OCI-LY3 (cell line): ENCODE results near the gene SPTAN1.

Experiments
- H2AFZ ChIP-seq: fragments of 200-600, 300-600 bp; shearing (Covaris generic); 2 replicates; pipeline ENCODE4 v1.6.0; 2014; ENCODE audit warnings: antibody characterized with exemption, low read depth, low read length
- H3K27ac ChIP-seq: fragments of 200-600, 300-600 bp; sonication (generic); 2 replicates; pipeline ENCODE4 v1.5.1; 2014; ENCODE audit warnings: mild to moderate bottlenecking, low read length, moderate library complexity, mixed read lengths
- H3K27me3 ChIP-seq: fragments of 200-600, 300-600 bp; sonication (generic); 2 replicates; pipeline ENCODE4 v1.6.1; 2014; ENCODE audit warnings: low read depth, low read length, mixed read lengths
- H3K36me3 ChIP-seq: fragments of 200-600, 300-600 bp; sonication (generic); replicated peaks from 2 replicates; pipeline ENCODE3; 2014; ENCODE audit warnings: low read depth, low read length, mixed read lengths
- H3K4me1 ChIP-seq: fragments of 300-600, 200-600 bp; sonication (generic); 2 replicates; pipeline ENCODE4 v1.6.1; 2014; ENCODE audit warnings: low read length, mixed read lengths
- H3K4me2 ChIP-seq: fragments of 200-600, 300-600 bp; sonication (generic); 2 replicates; pipeline ENCODE4 v1.6.1; 2014; ENCODE audit warnings: low read length, mixed read lengths
- H3K4me3 ChIP-seq: fragments of 300-600, 200-600 bp; sonication (generic); 2 replicates; pipeline ENCODE4 v1.5.1; 2014; ENCODE audit warnings: antibody characterized with exemption, mild to moderate bottlenecking, low read length, moderate library complexity
- H3K79me2 ChIP-seq: fragments of 300-600, 200-600 bp; shearing (Covaris generic); 2 replicates; pipeline ENCODE4 v1.6.1; 2014; ENCODE audit warnings: mild to moderate bottlenecking, low read length, mixed read lengths
- H3K9ac ChIP-seq: fragments of 300-600, 200-600 bp; shearing (Covaris generic); 2 replicates; pipeline ENCODE4 v1.6.0; 2014; ENCODE audit warnings: mild to moderate bottlenecking, low read length, moderate library complexity
- H3K9me3 ChIP-seq: fragments of 200-600, 300-600 bp; shearing (Covaris generic); 2 replicates; pipeline ENCODE4 v1.6.1; 2014; ENCODE audit warnings: low read length, mixed read lengths; ENCODE audit not compliant: insufficient read depth
- H4K20me1 ChIP-seq: fragments of 200-600, 300-600 bp; sonication (generic); 2 replicates; pipeline ENCODE4 v1.6.1; 2016; ENCODE audit warnings: low read length, mixed read lengths; ENCODE audit not compliant: insufficient read depth
- EZH2phosphoT487 ChIP-seq: fragments of 200-600 bp; shearing (Covaris generic); IDR thresholded peaks from 2 replicates; pipeline ENCODE4 v1.6.1; 2018; ENCODE audit warnings: antibody characterized with exemption, mixed run types, low read depth
- TF ChIP-seq, protein P1 (sequence below): fragments of 200-600, 300-600 bp; sonication (generic); IDR thresholded peaks from 2 replicates; pipeline ENCODE4 v1.5.1; 2014; ENCODE audit warnings: antibody characterized with exemption, low read length, low read depth

SPTAN1 gene

DNA sequence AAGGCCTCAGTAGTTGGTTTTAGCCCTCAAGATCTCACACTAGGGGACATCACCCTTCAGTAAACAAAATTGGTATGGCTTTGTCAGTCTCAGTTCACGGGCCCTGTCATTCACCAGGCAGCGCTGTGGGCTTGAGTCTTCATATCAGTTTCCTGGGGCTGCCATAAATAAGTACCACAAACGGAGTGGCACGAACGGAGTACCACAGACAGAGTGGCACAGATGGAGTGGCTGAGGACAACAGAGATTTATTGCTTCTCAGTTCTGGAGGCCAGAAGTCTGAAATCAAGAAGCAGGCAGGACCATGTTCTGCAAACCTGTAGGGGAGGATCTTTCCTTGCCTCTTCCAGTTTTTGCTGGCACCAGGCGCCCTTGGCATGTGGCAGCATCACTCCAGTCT, 66.7 kb downstream of the SPTAN1 start:
- Histone ChIP-seq H3K36me3 (peaks cover 43% of the 10 kb centered on the region), H2AFZ (no peak overlapping the region)
- TF ChIP-seq EZH2phosphoT487: no peak

DNA sequence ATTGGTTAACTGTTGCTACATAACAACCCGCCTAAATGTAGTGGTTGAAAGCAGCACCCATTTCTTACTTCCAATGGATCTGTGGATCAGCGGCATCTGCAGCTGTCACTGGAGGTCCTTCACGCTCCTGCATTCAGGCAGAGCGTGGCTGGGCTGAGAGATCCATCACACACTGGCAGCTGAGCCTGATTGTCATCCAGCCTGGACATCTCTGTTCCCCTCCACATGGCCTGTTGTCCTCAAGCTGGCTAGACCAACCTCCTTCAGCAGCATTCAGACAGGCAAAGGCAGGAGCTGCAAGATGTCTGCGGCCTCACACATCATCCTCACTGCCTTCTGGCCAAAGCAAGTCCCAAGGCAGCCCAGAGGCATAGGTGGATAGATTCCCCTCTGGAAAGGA, 67.4 kb downstream of the SPTAN1 start:
- Histone ChIP-seq H3K79me2 (no peaks in the 10 kb centered on the region), H2AFZ (no peak overlapping the region), H3K4me1 (no peaks in the 10 kb centered on the region), H3K4me2 (no peak overlapping the region), H3K27me3 (no peaks in the 10 kb centered on the region), H3K27ac (no peak overlapping the region), H4K20me1 (no peaks in the 10 kb centered on the region), H3K4me3 (no peak overlapping the region), H3K9me3 (no peaks in the 10 kb centered on the region), H3K9ac (no peak overlapping the region), H3K36me3 (peaks cover 48% of the 10 kb centered on the region)
- no peak for TF ChIP-seq EZH2phosphoT487
- TF ChIP-seq, protein P1, sequence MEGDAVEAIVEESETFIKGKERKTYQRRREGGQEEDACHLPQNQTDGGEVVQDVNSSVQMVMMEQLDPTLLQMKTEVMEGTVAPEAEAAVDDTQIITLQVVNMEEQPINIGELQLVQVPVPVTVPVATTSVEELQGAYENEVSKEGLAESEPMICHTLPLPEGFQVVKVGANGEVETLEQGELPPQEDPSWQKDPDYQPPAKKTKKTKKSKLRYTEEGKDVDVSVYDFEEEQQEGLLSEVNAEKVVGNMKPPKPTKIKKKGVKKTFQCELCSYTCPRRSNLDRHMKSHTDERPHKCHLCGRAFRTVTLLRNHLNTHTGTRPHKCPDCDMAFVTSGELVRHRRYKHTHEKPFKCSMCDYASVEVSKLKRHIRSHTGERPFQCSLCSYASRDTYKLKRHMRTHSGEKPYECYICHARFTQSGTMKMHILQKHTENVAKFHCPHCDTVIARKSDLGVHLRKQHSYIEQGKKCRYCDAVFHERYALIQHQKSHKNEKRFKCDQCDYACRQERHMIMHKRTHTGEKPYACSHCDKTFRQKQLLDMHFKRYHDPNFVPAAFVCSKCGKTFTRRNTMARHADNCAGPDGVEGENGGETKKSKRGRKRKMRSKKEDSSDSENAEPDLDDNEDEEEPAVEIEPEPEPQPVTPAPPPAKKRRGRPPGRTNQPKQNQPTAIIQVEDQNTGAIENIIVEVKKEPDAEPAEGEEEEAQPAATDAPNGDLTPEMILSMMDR: no peak

More for the DNA sequence above, 66.7 kb downstream of the SPTAN1 start:
- H3K27ac ChIP-seq: no peak overlapping the region
- H4K20me1 ChIP-seq: no peaks in the 10 kb centered on the region
- no peaks in the 10 kb centered on the region for H3K27me3 ChIP-seq
- H3K79me2 ChIP-seq: no peaks in the 10 kb centered on the region
- no peaks in the 10 kb centered on the region for H3K4me1 ChIP-seq
- no peak overlapping the region for H3K4me2 ChIP-seq
- H3K4me3 ChIP-seq: no peak overlapping the region
- no peaks in the 10 kb centered on the region for H3K9me3 ChIP-seq
- H3K9ac ChIP-seq: no peak overlapping the region

DNA sequence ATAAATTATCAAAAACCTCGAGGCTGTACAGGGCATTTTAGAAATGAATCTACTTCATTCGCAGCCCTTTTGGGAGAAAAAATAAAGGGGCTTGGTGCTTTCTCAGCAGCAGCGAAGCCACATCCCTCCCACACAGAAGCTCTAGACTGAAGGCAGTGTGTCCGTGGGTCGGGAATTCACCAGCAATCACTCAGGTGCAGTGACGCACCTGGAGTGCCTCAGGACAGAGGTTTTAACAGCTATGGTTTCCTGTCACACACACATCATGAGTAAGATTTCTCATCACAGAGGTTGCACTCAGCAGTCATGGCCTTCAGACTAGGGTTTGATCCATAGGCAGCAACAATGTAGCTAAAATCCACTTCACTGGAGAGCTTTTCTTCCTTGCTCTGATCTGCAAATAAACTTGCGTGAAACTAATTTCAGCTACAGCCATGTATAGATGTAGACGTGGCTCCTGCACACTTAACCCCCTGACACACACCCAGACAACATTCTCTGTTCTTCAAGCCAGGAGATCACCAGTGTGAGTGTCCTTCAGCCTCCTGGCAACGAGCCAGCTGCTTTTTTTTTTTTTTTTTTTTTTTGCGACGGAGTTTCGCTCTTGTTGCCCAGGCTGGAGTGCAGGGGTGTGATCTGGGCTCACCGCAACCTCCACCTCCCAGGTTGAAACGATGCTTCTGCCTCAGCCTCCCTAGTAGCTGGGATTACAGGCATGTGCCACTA, 69.5 kb downstream of the SPTAN1 start:
- no peak overlapping the region for H3K27ac ChIP-seq
- no peaks in the 10 kb centered on the region for H3K9me3 ChIP-seq
- H3K36me3 ChIP-seq: peaks cover 52% of the 10 kb centered on the region
- TF ChIP-seq, protein P1: no peak
- TF ChIP-seq EZH2phosphoT487: no peak
- no peak overlapping the region for H3K4me2 ChIP-seq
- no peaks in the 10 kb centered on the region for H4K20me1 ChIP-seq
- no peaks in the 10 kb centered on the region for H3K4me1 ChIP-seq
- H2AFZ ChIP-seq: no peak overlapping the region
- no peaks in the 10 kb centered on the region for H3K79me2 ChIP-seq
- no peak overlapping the region for H3K9ac ChIP-seq
- no peaks in the 10 kb centered on the region for H3K27me3 ChIP-seq
- no peak overlapping the region for H3K4me3 ChIP-seq

DNA sequence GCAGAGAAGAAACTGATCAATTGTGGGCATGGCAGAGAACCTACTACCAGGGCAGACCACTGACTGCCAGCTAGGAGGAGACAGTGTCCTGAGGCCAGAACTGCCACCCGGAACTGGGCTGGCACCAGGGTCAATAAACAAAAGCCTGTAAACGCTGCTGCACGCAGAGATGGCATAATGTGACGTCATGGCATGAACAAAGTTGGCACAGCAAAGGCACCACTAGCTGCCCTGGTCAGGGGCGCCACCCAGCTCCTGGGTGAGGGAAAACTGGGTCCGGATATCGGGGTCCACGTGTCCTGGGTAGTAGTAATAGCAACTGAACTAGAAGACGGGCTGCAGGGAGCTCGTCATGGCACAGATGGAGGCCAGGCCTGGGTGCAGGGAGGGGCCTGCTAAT, 72.2 kb downstream of the SPTAN1 start:
- H3K27me3 ChIP-seq: no peaks in the 10 kb centered on the region
- H4K20me1 ChIP-seq: no peaks in the 10 kb centered on the region
- H3K27ac ChIP-seq: no peak overlapping the region
- no peak overlapping the region for H3K4me3 ChIP-seq
- no peaks in the 10 kb centered on the region for H3K4me1 ChIP-seq
- no peaks in the 10 kb centered on the region for H3K9me3 ChIP-seq
- no peaks in the 10 kb centered on the region for H3K79me2 ChIP-seq
- no peak overlapping the region for H3K9ac ChIP-seq
- no peak for TF ChIP-seq EZH2phosphoT487
- TF ChIP-seq, protein P1: no peak
- H3K36me3 ChIP-seq: peaks cover 44% of the 10 kb centered on the region
- H3K4me2 ChIP-seq: no peak overlapping the region
- no peak overlapping the region for H2AFZ ChIP-seq
